Measurements from ENCODE around the gene CENPS. TPM values are rescaled to one million over a fixed set of nuclear protein-coding genes. Genes with fewer than 3 reads are reported as not detected.

CENPS gene
- total and polyA plus RNA-seq, 2 donors (not counting 1 experiment from before 2014, with no cell fraction given): 3.1 to 10.9 TPM

DNA sequence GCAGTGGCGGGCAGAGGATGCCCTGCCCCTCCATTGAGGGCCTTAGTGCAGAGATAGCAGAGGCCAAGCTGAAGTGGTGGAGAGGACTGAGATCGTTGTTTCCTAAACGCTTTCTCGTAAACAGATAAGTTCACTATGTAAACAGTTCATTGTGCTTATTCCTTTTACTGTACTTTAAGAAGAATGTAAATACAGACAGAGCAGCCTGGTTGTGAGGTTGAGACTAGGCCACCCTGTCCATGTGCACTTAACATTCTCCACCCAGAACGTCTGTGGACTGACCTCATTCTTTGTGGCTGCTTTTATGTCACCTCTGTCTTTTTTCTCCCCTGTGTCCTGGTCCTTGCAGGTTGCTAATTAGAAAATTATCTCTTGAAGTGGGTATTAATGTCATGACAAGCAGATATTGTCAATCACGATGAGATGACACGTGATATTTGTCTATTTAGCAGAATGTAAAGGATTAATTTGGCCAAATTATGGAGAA is 8.5 kb downstream of the CENPS start:
- H3K4me3 Mint-ChIP-seq: no peak overlapping the region
- peaks cover 0 to 3% of the 10 kb centered on the region in 2 experiments for H3K36me3 ChIP-seq (replicated peaks in 1 of 2; ENCODE audit: control extremely low read depth in 1 of 2, control insufficient read depth in 1 of 2, extremely low read depth in 1 of 2, insufficient read depth in 2 of 2, low read length in 1 of 2)
- DNase-seq (no peak), ATAC-seq (ENCODE audit: low read depth) (no peak)
- TF ChIP-seq, protein P1, sequence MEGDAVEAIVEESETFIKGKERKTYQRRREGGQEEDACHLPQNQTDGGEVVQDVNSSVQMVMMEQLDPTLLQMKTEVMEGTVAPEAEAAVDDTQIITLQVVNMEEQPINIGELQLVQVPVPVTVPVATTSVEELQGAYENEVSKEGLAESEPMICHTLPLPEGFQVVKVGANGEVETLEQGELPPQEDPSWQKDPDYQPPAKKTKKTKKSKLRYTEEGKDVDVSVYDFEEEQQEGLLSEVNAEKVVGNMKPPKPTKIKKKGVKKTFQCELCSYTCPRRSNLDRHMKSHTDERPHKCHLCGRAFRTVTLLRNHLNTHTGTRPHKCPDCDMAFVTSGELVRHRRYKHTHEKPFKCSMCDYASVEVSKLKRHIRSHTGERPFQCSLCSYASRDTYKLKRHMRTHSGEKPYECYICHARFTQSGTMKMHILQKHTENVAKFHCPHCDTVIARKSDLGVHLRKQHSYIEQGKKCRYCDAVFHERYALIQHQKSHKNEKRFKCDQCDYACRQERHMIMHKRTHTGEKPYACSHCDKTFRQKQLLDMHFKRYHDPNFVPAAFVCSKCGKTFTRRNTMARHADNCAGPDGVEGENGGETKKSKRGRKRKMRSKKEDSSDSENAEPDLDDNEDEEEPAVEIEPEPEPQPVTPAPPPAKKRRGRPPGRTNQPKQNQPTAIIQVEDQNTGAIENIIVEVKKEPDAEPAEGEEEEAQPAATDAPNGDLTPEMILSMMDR (IDR thresholded peaks at IDR 0.05): no peak
- TF ChIP-seq EZH2 (IDR thresholded peaks at IDR 0.05; ENCODE audit: borderline replicate concordance, insufficient read depth, low read depth, low read length, poor library complexity, severe bottlenecking): no peak
- H3K9ac ChIP-seq (ENCODE audit: low read length): no peak overlapping the region
- H4K20me1 ChIP-seq (ENCODE audit: control insufficient read depth, insufficient read depth, low read length, poor library complexity, severe bottlenecking): no peaks in the 10 kb centered on the region
- H2AFZ ChIP-seq (ENCODE audit: insufficient read depth, low read depth, low read length, poor library complexity, severe bottlenecking): no peak overlapping the region
- no peaks in the 10 kb centered on the region for H3K27me3 ChIP-seq (replicated peaks in 1 of 4; ENCODE audit: control extremely low read depth in 1 of 4, control insufficient read depth in 3 of 4, insufficient read depth in 4 of 4, low read length in 3 of 4)
- H3K4me3 ChIP-seq (ENCODE audit: control extremely low read depth in 1 of 5, extremely low read depth in 1 of 5, insufficient read depth in 1 of 5, low read depth in 2 of 5, low read length in 4 of 5): no peak overlapping the region
- POLR2A ChIA-PET: no interaction called here
- H3K27ac Mint-ChIP-seq: no peak overlapping the region
- no peak overlapping the region for H3K4me2 ChIP-seq (replicated peaks; ENCODE audit: low read depth, low read length, poor library complexity, severe bottlenecking)
- intact Hi-C loops (cut with micrococcal nuclease): no loop called here
- peaks cover 2% of the 10 kb centered on the region for H3K4me1 Mint-ChIP-seq
- no peaks in the 10 kb centered on the region for H3K27me3 Mint-ChIP-seq
- peaks cover 0 to 2% of the 10 kb centered on the region in 2 donors for H3K4me1 ChIP-seq (ENCODE audit: control insufficient read depth in 2 of 2, insufficient read depth in 2 of 2, low read length in 2 of 2)
- H3K27ac ChIP-seq (ENCODE audit: low read length in 2 of 2): no peak overlapping the region
- no peaks in the 10 kb centered on the region for H3K9me3 ChIP-seq (ENCODE audit: control extremely low read depth in 1 of 3, control insufficient read depth in 2 of 3, insufficient read depth in 1 of 3, low read length in 2 of 3)
- 96% methylated on average over 4 of the region's 7 CpGs for WGBS (ENCODE audit: insufficient coverage)
- H3K79me2 ChIP-seq (ENCODE audit: control insufficient read depth, insufficient read depth, low read length): no peaks in the 10 kb centered on the region
- CTCF ChIA-PET: interaction anchor here (0.6 kb wide), 1 partner anchor 13 kb away, joined by 4 read pairs; no protein-coding TSS in a partner anchor
- no peaks in the 10 kb centered on the region for H3K9me3 Mint-ChIP-seq (ENCODE audit: insufficient read depth)

DNA sequence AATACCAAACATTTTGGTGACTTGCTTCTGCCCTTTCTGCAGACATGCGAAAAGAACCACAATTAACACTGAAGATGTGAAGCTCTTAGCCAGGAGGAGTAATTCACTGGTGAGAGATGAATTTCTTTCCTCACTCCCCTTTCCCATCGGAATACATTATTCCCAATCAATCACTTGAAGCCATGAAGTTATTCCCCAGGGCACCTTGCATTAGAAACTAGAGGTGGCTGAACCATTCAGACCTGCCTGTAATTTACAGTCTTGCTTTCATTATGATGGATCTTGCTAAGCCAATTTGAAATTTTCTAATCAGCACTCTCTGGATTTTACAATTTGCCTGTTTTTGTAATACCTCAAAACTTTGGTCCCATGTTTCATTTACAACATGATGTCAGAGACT is 10.1 kb downstream of the CENPS start:
- Histone ChIP-seq H3K4me3 (ENCODE audit: control extremely low read depth in 1 of 5, extremely low read depth in 1 of 5, insufficient read depth in 1 of 5, low read depth in 2 of 5, low read length in 4 of 5) (no peak overlapping the region), H4K20me1 (ENCODE audit: control insufficient read depth, insufficient read depth, low read length, poor library complexity, severe bottlenecking) (no peaks in the 10 kb centered on the region), H3K79me2 (ENCODE audit: control insufficient read depth, insufficient read depth, low read length) (no peaks in the 10 kb centered on the region), H3K36me3 (replicated peaks in 1 of 2; ENCODE audit: control extremely low read depth in 1 of 2, control insufficient read depth in 1 of 2, extremely low read depth in 1 of 2, insufficient read depth in 2 of 2, low read length in 1 of 2) (peaks cover 0 to 8% of the 10 kb centered on the region in 2 experiments), H3K27me3 (replicated peaks in 1 of 4; ENCODE audit: control extremely low read depth in 1 of 4, control insufficient read depth in 3 of 4, insufficient read depth in 4 of 4, low read length in 3 of 4) (no peaks in the 10 kb centered on the region), H3K9me3 (ENCODE audit: control extremely low read depth in 1 of 3, control insufficient read depth in 2 of 3, insufficient read depth in 1 of 3, low read length in 2 of 3) (no peaks in the 10 kb centered on the region), H3K27ac (ENCODE audit: low read length in 2 of 2) (no peak overlapping the region), H3K9ac (ENCODE audit: low read length) (no peak overlapping the region), H3K4me2 (replicated peaks; ENCODE audit: low read depth, low read length, poor library complexity, severe bottlenecking) (no peak overlapping the region), H2AFZ (ENCODE audit: insufficient read depth, low read depth, low read length, poor library complexity, severe bottlenecking) (no peak overlapping the region), H3K4me1 (ENCODE audit: control insufficient read depth in 2 of 2, insufficient read depth in 2 of 2, low read length in 2 of 2) (no peaks in the 10 kb centered on the region)
- ATAC-seq (ENCODE audit: low read depth): no peak
- no peak for DNase-seq
- Mint-ChIP-seq H3K4me3 (no peak overlapping the region), H3K27ac (no peak overlapping the region), H3K4me1 (no peaks in the 10 kb centered on the region), H3K9me3 (ENCODE audit: insufficient read depth) (no peaks in the 10 kb centered on the region), H3K27me3 (no peaks in the 10 kb centered on the region)
- ChIA-PET CTCF (no interaction called here), POLR2A (no interaction called here)
- TF ChIP-seq, protein P1 (IDR thresholded peaks at IDR 0.05): no peak
- TF ChIP-seq EZH2 (IDR thresholded peaks at IDR 0.05; ENCODE audit: borderline replicate concordance, insufficient read depth, low read depth, low read length, poor library complexity, severe bottlenecking): no peak
- intact Hi-C loops (cut with micrococcal nuclease): no loop called here
- no CpG with 5 or more reads among the region's 2 CpGs for WGBS (ENCODE audit: insufficient coverage)

All from B cell (primary cell).